Lung (tissue), 12 donors: Measurements from ENCODE around the gene POLR2C. TPM values are rescaled to one million over a fixed set of nuclear protein-coding genes. Genes with fewer than 3 reads are reported as not detected.

Source experiments
- ATAC-seq: fragments of 200-7000 bp; cut with Tn5 transposase; one replicate; pipeline ENCODE4 v1.9.1; 2020; ENCODE audit warnings: moderate number of reproducible peaks; ENCODE audit not compliant: insufficient read depth, low FRiP score
- DNase-seq, 3 donors: peaks; one replicate each; pipeline ENCODE4 v3.0.0-alpha.2; 2013 to 2017
- H3K27ac ChIP-seq, 2 donors: one replicate each; pipeline ENCODE4 v1.5.1; 2013; ENCODE audit warnings: mild to moderate bottlenecking in 2 of 2, moderate library complexity in 2 of 2, control low read depth in 1 of 2, inconsistent platforms in 1 of 2, low read depth in 1 of 2, low read length in 1 of 2
- H3K27me3 ChIP-seq, 3 donors: one replicate each; pipeline ENCODE4 v1.5.1; 2013; ENCODE audit warnings: low read length in 2 of 3; ENCODE audit not compliant: control insufficient read depth in 3 of 3, insufficient read depth in 3 of 3
- H3K36me3 ChIP-seq, 4 donors: one replicate each; pipeline ENCODE4 v1.5.1; 2013; ENCODE audit warnings: low read length in 4 of 4, mild to moderate bottlenecking in 1 of 4, moderate library complexity in 1 of 4; ENCODE audit not compliant: control insufficient read depth in 4 of 4, insufficient read depth in 4 of 4
- H3K4me1 ChIP-seq, 5 donors: one replicate each; pipeline ENCODE4 v1.5.1; 2013; ENCODE audit warnings: low read length in 5 of 5, mild to moderate bottlenecking in 2 of 5, moderate library complexity in 1 of 5; ENCODE audit not compliant: control insufficient read depth in 5 of 5, insufficient read depth in 5 of 5
- H3K4me3 ChIP-seq: one replicate; pipeline ENCODE4 v1.5.1; 2013; ENCODE audit warnings: mild to moderate bottlenecking, control low read depth, moderate library complexity
- H3K9ac ChIP-seq, 2 donors: one replicate each; pipeline ENCODE4 v1.5.1; 2013; ENCODE audit warnings: low read length in 2 of 2, control low read depth in 1 of 2; ENCODE audit not compliant: insufficient read depth in 1 of 2
- H3K9me3 ChIP-seq, 4 donors: one replicate each; pipeline ENCODE4 v1.5.1; 2013; ENCODE audit warnings: low read length in 3 of 4, mild to moderate bottlenecking in 1 of 4, moderate library complexity in 1 of 4; ENCODE audit not compliant: control insufficient read depth in 4 of 4, insufficient read depth in 3 of 4
- CTCF ChIP-seq: IDR thresholded peaks from 2 replicates; pipeline ENCODE4 v1.5.1; 2012; ENCODE audit warnings: mild to moderate bottlenecking; ENCODE audit errors: control extremely low read depth, extremely low read depth
- WGBS, 2 donors: extraction: QIAGEN DNeasy Blood & Tissue Kit; methylation state at CpG; one replicate each; pipeline ENCODE4 v1.1.7; 2013; 5-methylcytosine and 5-hydroxymethylcytosine counted together
- polyA plus RNA-seq, 2 donors: library from polyadenylated mRNA; stranded (reverse); fragments of 200-250 nt; gene quantifications; one replicate each; pipeline ENCODE4 v1.2.1, GENCODE V29; 2013
- total RNA-seq, 2 donors: library from RNA; depleted of rRNA in 1 of 2; stranded (reverse); fragments of >200 nt in 1 of 2; gene quantifications; one replicate each; pipeline ENCODE4 v1.2.1, GENCODE V29; 2014 to 2021
- donor health status: control.
- donor health status: control.
- donor health status: Bipolar disorder and iron deficiency.
- donor health status: healthy.
- donor health status: DM: yes; HTN: yes; CAD: no.

POLR2C gene
- total and polyA plus RNA-seq, 4 donors, result 65.8 to 124 (median 82.5) TPM

- peaks cover 0 to 2% (median 0%) of the 10 kb centered on the region in 4 donors for H3K36me3 ChIP-seq
- H3K27ac ChIP-seq, result peak overlapping the region in 1 of 2 donors; percentile 48
- 47 to 60% methylated on average over 14 to 15 of the region's 15 CpGs for WGBS, 2 donors
- DNase-seq (no peak), ATAC-seq (peak; percentile 49)
- TF ChIP-seq CTCF, result no peak
- no peaks in the 10 kb centered on the region for H3K9me3 ChIP-seq
- H3K4me1 ChIP-seq, result peaks cover 0 to 38% (median 3%) of the 10 kb centered on the region in 5 donors
- H3K27me3 ChIP-seq, result no peaks in the 10 kb centered on the region
- no peak overlapping the region for H3K4me3 ChIP-seq
- H3K9ac ChIP-seq, result no peak overlapping the region
Observed at GRCh38 chr16:57479976-57480753, 17.7 kb downstream of the POLR2C start.

GRCh38 chr16:57480754-57481230 is 18.3 kb downstream of the POLR2C start:
- no peak for TF ChIP-seq CTCF
- peaks cover 0 to 44% (median 8%) of the 10 kb centered on the region in 5 donors for H3K4me1 ChIP-seq
- no peaks in the 10 kb centered on the region for H3K27me3 ChIP-seq
- WGBS, 2 donors, result 77% methylated on average over 6 of the region's 6 CpGs
- H3K9me3 ChIP-seq, result no peaks in the 10 kb centered on the region
- no peak overlapping the region for H3K9ac ChIP-seq
- ATAC-seq (no peak), DNase-seq (no peak)
- H3K36me3 ChIP-seq, result peaks cover 0 to 2% (median 0%) of the 10 kb centered on the region in 4 donors
- no peak overlapping the region for H3K4me3 ChIP-seq
- H3K27ac ChIP-seq, result peak overlapping the region in 1 of 2 donors; percentile 48

GRCh38 chr16:57481421-57481820 is 18.9 kb downstream of the POLR2C start:
- WGBS, 2 donors, result 95% methylated on average over 4 of the region's 4 CpGs
- H3K9me3 ChIP-seq, result no peaks in the 10 kb centered on the region
- no peaks in the 10 kb centered on the region for H3K27me3 ChIP-seq
- H3K36me3 ChIP-seq, result peaks cover 0 to 2% (median 0%) of the 10 kb centered on the region in 4 donors
- H3K27ac ChIP-seq, result no peak overlapping the region
- peaks cover 0 to 39% (median 8%) of the 10 kb centered on the region in 5 donors for H3K4me1 ChIP-seq
- H3K4me3 ChIP-seq, result no peak overlapping the region
- no peak overlapping the region for H3K9ac ChIP-seq
- DNase-seq, result no peak
- no peak for TF ChIP-seq CTCF
- no peak for ATAC-seq
